Mucosa of descending colon (tissue), 3 donors: ENCODE results near the gene DLGAP4. TPM values are rescaled to one million over a fixed set of nuclear protein-coding genes. Genes with fewer than 3 reads are reported as not detected.

Experiments
- ATAC-seq: fragments of 200-7000 bp; cut with Tn5 transposase; one replicate; pipeline ENCODE4 v1.9.1; 2020; ENCODE audit warnings: mild to moderate bottlenecking, moderate library complexity
- DNase-seq, 3 donors: peaks; one replicate each; pipeline ENCODE4 v3.0.0-alpha.2; 2020
- H3K36me3 ChIP-seq: fragments of 200-600 bp; one replicate; pipeline ENCODE4 v1.8.0; 2021; ENCODE audit warnings: low read depth, mild to moderate bottlenecking
- H3K4me1 ChIP-seq: fragments of 200-600 bp; one replicate; pipeline ENCODE4 v1.8.0; 2021; ENCODE audit warnings: low read depth, mild to moderate bottlenecking
- H3K4me3 ChIP-seq: fragments of 200-600 bp; one replicate; pipeline ENCODE4 v1.8.0; 2021; ENCODE audit warnings: mild to moderate bottlenecking
- H3K9me3 ChIP-seq: fragments of 200-600 bp; one replicate; pipeline ENCODE4 v1.8.0; 2021; ENCODE audit warnings: mild to moderate bottlenecking
- intact Hi-C, 2 donors: fragments of 100-400 bp; cut with DNase I in 1 of 2; cut with micrococcal nuclease in 1 of 2; formaldehyde crosslinking; loops; one replicate each; pipeline versions ENCODE4 v1.11.0 to v1.11.1; 2022; cut with DNase I, micrococcal nuclease
- total RNA-seq, 3 donors: library from RNA; stranded (reverse); fragmentation: NEBNext Ultra II Directional in 2 of 3; extraction: Animal tissue kit (Norgen Biotek cat#: 25700) in 2 of 3; gene quantifications; one replicate each; pipeline versions ENCODE4 v1.2.1 to v1.2.4, GENCODE V29; 2021 to 2023
- TF ChIP-seq, protein P1 (sequence below): fragments of 200-600 bp; IDR thresholded peaks from one replicate; pipeline ENCODE4 v1.8.0; 2022; ENCODE audit warnings: antibody characterized with exemption, mild to moderate bottlenecking
- donor health status: DM: no; HTN: no; CAD: no; lungs with moderate emphysema.
- donor health status: DM: no; HTN: no; CAD: no.
- donor health status: DM: no; HTN: yes; CAD: no.

The DLGAP4 gene
- total RNA-seq, 3 donors from 2014 or later, result 40.0 to 66.3 (median 43.5) TPM

DNA sequence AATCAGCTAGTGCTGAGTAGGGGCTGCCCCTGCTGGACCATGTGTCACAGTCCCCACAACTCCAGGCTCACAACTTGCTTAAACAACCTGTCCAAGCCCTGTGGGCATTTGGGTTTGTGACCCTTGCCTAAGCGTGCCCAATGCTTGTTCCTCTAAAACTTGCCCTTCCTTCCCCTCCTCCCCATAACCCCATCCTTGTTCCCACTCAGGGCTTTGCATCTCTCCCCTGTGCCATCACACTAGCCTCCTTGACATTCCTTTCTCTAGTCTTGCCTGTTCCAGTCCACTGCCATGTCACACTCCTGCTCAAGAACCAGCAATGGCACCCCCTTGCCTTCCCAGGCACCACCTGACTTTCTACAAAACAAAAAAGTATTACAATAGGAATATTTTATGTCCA, 2.3 kb upstream of the DLGAP4 start:
- Histone ChIP-seq H3K9me3 (no peaks in the 10 kb centered on the region), H3K4me1 (peaks cover 5% of the 10 kb centered on the region), H3K4me3 (no peak overlapping the region), H3K36me3 (no peaks in the 10 kb centered on the region)
- no peak for ATAC-seq
- TF ChIP-seq, protein P1, sequence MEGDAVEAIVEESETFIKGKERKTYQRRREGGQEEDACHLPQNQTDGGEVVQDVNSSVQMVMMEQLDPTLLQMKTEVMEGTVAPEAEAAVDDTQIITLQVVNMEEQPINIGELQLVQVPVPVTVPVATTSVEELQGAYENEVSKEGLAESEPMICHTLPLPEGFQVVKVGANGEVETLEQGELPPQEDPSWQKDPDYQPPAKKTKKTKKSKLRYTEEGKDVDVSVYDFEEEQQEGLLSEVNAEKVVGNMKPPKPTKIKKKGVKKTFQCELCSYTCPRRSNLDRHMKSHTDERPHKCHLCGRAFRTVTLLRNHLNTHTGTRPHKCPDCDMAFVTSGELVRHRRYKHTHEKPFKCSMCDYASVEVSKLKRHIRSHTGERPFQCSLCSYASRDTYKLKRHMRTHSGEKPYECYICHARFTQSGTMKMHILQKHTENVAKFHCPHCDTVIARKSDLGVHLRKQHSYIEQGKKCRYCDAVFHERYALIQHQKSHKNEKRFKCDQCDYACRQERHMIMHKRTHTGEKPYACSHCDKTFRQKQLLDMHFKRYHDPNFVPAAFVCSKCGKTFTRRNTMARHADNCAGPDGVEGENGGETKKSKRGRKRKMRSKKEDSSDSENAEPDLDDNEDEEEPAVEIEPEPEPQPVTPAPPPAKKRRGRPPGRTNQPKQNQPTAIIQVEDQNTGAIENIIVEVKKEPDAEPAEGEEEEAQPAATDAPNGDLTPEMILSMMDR, result no peak
- DNase-seq, result no peak
- intact Hi-C loops, result no loop called here

GRCh38 chr20:36304786-36305495, 1.2 kb upstream of the DLGAP4 start:
- TF ChIP-seq, protein P1, result no peak
- peaks cover 5% of the 10 kb centered on the region for H3K4me1 ChIP-seq
- ATAC-seq, result no peak
- DNase-seq, result no peak
- no peaks in the 10 kb centered on the region for H3K9me3 ChIP-seq
- no peak overlapping the region for H3K4me3 ChIP-seq
- H3K36me3 ChIP-seq, result no peaks in the 10 kb centered on the region
- intact Hi-C loops, result no loop called here

- intact Hi-C loops, result no loop called here
- Histone ChIP-seq H3K4me1 (peaks cover 5% of the 10 kb centered on the region), H3K9me3 (no peaks in the 10 kb centered on the region), H3K4me3 (no peak overlapping the region), H3K36me3 (no peaks in the 10 kb centered on the region)
- ATAC-seq (no peak), DNase-seq (no peak)
- TF ChIP-seq, protein P1, result no peak
These were observed 643 bp downstream of the DLGAP4 start for GRCh38 chr20:36306553-36307411.

- Histone ChIP-seq H3K4me1 (peaks cover 5% of the 10 kb centered on the region), H3K9me3 (no peaks in the 10 kb centered on the region), H3K36me3 (no peaks in the 10 kb centered on the region), H3K4me3 (no peak overlapping the region)
- TF ChIP-seq, protein P1, result no peak
- ATAC-seq, result no peak
- no peak for DNase-seq
- intact Hi-C loops, result no loop called here
These were observed 1.5 kb downstream of the DLGAP4 start for GRCh38 chr20:36307412-36308325.

DNA sequence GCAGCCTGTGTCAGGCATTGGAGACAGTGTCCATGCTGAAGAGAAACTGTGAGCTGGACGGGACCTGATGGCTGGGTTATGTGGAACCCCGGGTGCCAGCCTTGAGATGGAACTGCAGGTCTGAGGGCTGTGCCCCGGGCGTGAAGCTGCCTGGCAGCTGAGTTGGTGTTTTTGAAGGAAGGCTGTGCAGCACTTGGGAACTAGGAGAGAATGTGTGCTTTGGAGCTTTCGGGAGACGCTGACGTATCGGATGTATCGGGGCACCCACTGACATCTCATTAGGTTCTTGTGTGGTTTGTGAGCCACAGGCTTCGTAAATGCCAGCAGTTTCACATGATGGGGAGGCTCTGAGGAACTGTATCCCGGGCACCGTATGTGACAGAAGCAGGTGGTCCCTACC, 2.2 kb downstream of the DLGAP4 start:
- DNase-seq, result no peak
- no peak for ATAC-seq
- Histone ChIP-seq H3K9me3 (no peaks in the 10 kb centered on the region), H3K36me3 (no peaks in the 10 kb centered on the region), H3K4me1 (peaks cover 5% of the 10 kb centered on the region), H3K4me3 (no peak overlapping the region)
- intact Hi-C loops, result no loop called here
- TF ChIP-seq, protein P1, result no peak
